GM12878 (cell line): Measurements from ENCODE around the gene ERC2. TPM values are rescaled to one million over a fixed set of nuclear protein-coding genes. Genes with fewer than 3 reads are reported as not detected.

Experiments
- ATAC-seq: fragments of 200-7000 bp; cut with Tn5 transposase; 3 replicates; pipeline ENCODE4 v1.9.1; 2020; ENCODE audit warnings: mild to moderate bottlenecking, moderate library complexity
- BruUV-seq: library from RNA; stranded (reverse); fragments of 400-500 nt; replicated peaks from 2 replicates; lab custom pipeline; 2021; lab: Mats Ljungman, UMichigan
- CTCF ChIA-PET: fragments of 300-600 bp; sonication (Branson Sonifier 250); formaldehyde crosslinking; extraction: SDS; loops from one replicate; lab custom pipeline; 2021; ENCODE audit warnings: inconsistent platforms; lab: Yijun Ruan, JAX
- POLR2A ChIA-PET: fragments of 350-600 bp; formaldehyde crosslinking; extraction: SDS; loops from one replicate; lab custom pipeline; 2021; ENCODE audit warnings: inconsistent platforms; lab: Charles Lee
- RAD21 ChIA-PET: fragments of 300-600 bp; sonication (Branson Sonifier 250); formaldehyde crosslinking; loops from one replicate; lab custom pipeline; 2023; ENCODE audit warnings: antibody characterized with exemption; ENCODE audit not compliant: unreplicated experiment; lab: Charles Lee
- SMC1A ChIA-PET: fragments of 300-600 bp; sonication (Branson Sonifier 250); formaldehyde crosslinking; loops from one replicate; lab custom pipeline; 2023; ENCODE audit not compliant: unreplicated experiment, uncharacterized antibody; lab: Charles Lee
- DNase-seq: peaks from one replicate; pipeline ENCODE4 v3.0.0-alpha.2; 2011; ENCODE audit warnings: low read depth, low spot score
- FAIRE-seq: peaks from 3 replicates; lab custom pipeline; 2011; peaks lifted over from hg19 to GRCh38; lab: Jason Lieb, UNC
- H2AFZ ChIP-seq: 2 replicates; pipeline ENCODE4 v1.6.0; 2011; ENCODE audit warnings: low read depth, low read length, control low read depth; ENCODE audit not compliant: control insufficient read depth
- H3K27ac ChIP-seq: 2 replicates; pipeline ENCODE4 v1.5.1; 2011; ENCODE audit warnings: control low read depth; ENCODE audit not compliant: control insufficient read depth, insufficient read depth
- H3K27me3 ChIP-seq, 2 experiments: replicated peaks in 1 of 2; 2 replicates each; pipeline versions ENCODE4 v1.6.0 to v1.6.1; 2011; ENCODE audit warnings: low read length in 1 of 2; ENCODE audit not compliant: control insufficient read depth in 2 of 2, insufficient read depth in 2 of 2
- H3K36me3 ChIP-seq, 2 experiments: 2 replicates each; pipeline ENCODE4 v1.5.1; 2011; ENCODE audit warnings: low read length in 1 of 2; ENCODE audit not compliant: control insufficient read depth in 2 of 2, insufficient read depth in 2 of 2
- H3K4me1 ChIP-seq: 2 replicates; pipeline ENCODE4 v1.6.1; 2011; ENCODE audit warnings: mild to moderate bottlenecking, low read length, moderate library complexity, mixed read lengths; ENCODE audit not compliant: control insufficient read depth, insufficient read depth
- H3K4me2 ChIP-seq: 2 replicates; pipeline ENCODE4 v1.6.0; 2011; ENCODE audit warnings: control low read depth; ENCODE audit not compliant: control insufficient read depth, insufficient read depth
- H3K4me3 ChIP-seq: fragments of 200-600 bp; sonication (generic); 2 replicates; pipeline ENCODE4 v1.5.1; 2016
- H3K79me2 ChIP-seq: 2 replicates; pipeline ENCODE4 v1.6.0; 2011; ENCODE audit warnings: low read length; ENCODE audit not compliant: control insufficient read depth, insufficient read depth
- H3K9ac ChIP-seq: 2 replicates; pipeline ENCODE4 v1.8.0; 2011; ENCODE audit warnings: low read length, control low read depth, mixed read lengths; ENCODE audit not compliant: control insufficient read depth, insufficient read depth
- H3K9me3 ChIP-seq: replicated peaks from 3 replicates; pipeline ENCODE4 v1.5.1; 2011; ENCODE audit warnings: mild to moderate bottlenecking, low read length; ENCODE audit not compliant: control insufficient read depth, insufficient read depth
- H4K20me1 ChIP-seq: 2 replicates; pipeline ENCODE4 v1.6.0; 2011; ENCODE audit not compliant: control insufficient read depth, insufficient read depth
- IRF3 ChIP-seq: fragments of 450-650 bp; IDR thresholded peaks from 2 replicates; pipeline ENCODE4 v1.6.1; 2014; ENCODE audit warnings: mild to moderate bottlenecking
- NFYB ChIP-seq: IDR thresholded peaks from 2 replicates; pipeline ENCODE4 v1.6.1; 2011; ENCODE audit warnings: low read depth, mild to moderate bottlenecking, low read length, improper control_type of control experiment, moderate library complexity; ENCODE audit not compliant: insufficient read depth
- PML ChIP-seq: IDR thresholded peaks from 2 replicates; pipeline ENCODE4 v1.6.1; 2012; ENCODE audit warnings: low read length, inconsistent platforms
- POLR2AphosphoS2 ChIP-seq: IDR thresholded peaks from 2 replicates; pipeline ENCODE4 v1.6.1; 2011; ENCODE audit warnings: low read depth, mild to moderate bottlenecking, low read length, improper control_type of control experiment, moderate library complexity
- POU2F2 ChIP-seq: IDR thresholded peaks from 3 replicates; pipeline ENCODE4 v1.6.1; 2011; ENCODE audit warnings: low read depth, mild to moderate bottlenecking, low read length, borderline replicate concordance
- STAT3 ChIP-seq: IDR thresholded peaks from 2 replicates; pipeline ENCODE4 v1.6.1; 2011; ENCODE audit warnings: low read depth, low read length, improper control_type of control experiment
- SUPT20H ChIP-seq: IDR thresholded peaks from 2 replicates; pipeline ENCODE4 v1.6.1; 2011; ENCODE audit warnings: low read depth, mild to moderate bottlenecking, low read length, moderate library complexity, borderline replicate concordance; ENCODE audit not compliant: control insufficient read depth
- YY1 ChIP-seq: IDR thresholded peaks from 2 replicates; pipeline ENCODE4 v1.6.1; 2011; ENCODE audit warnings: low read depth, mild to moderate bottlenecking, low read length
- WGBS: methylation state at CpG from one replicate; pipeline ENCODE4 v1.1.6; 2016; ENCODE audit warnings: low lambda C conversion rate; ENCODE audit not compliant: insufficient replicate concordance, insufficient coverage; ENCODE audit errors: missing lambda C conversion rate; 5-methylcytosine and 5-hydroxymethylcytosine counted together
- in situ Hi-C: fragments of 300-500 bp; cut with MboI; formaldehyde crosslinking; loops from 9 replicates; pipeline ENCODE4 v1.14.3; 2018; ENCODE audit warnings: mixed read lengths
- intact Hi-C: fragments of 100-400 bp; cut with micrococcal nuclease; formaldehyde crosslinking; loops from one replicate; pipeline ENCODE4 v1.14.2; 2022; ENCODE audit not compliant: unreplicated experiment
- polyA plus RNA-seq, 11 experiments: library from polyadenylated mRNA; depleted of rRNA in 4 of 11; unstranded in 6 of 11; stranded (reverse) in 5 of 11; fragments of >200 nt; fragmentation: Nextera tagmentation in 4 of 11; fragmentation: Illumina TruSeq in 1 of 11; extraction: Ambion mirVana in 4 of 11; extraction: Trizol in 1 of 11; gene quantifications; 1 replicate in 1 of 11; 2 replicates in 10 of 11; pipeline versions ENCODE4 v1.2.1 to v1.2.3, GENCODE V29; 2011 to 2016; ENCODE audit warnings: inconsistent platforms in 2 of 11, missing spikeins in 2 of 11, low read depth in 1 of 11
- total RNA-seq, 4 experiments: library from RNA; depleted of rRNA in 3 of 4; stranded (reverse); fragments of >200 nt in 3 of 4; fragmentation: Illumina TruSeq in 1 of 4; extraction: Trizol in 1 of 4; gene quantifications; 2 replicates each; pipeline versions ENCODE4 v1.2.1 to v1.2.3, GENCODE V29; 2013 to 2021

Gene ERC2
- total and polyA plus RNA-seq, 10 of the 15 experiments (the other 5 are each of a cell fraction or from before 2014, with no cell fraction given), result 0.06 to 1.4 (median 0.12) TPM; not detected in 3

GRCh38 chr3:56295161-56295560 is 173.1 kb downstream of the ERC2 start (continued):
- no peak for TF ChIP-seq IRF3

- H3K4me1 ChIP-seq, result peaks cover 13% of the 10 kb centered on the region
- CTCF ChIA-PET, result interaction anchor here (1.4 kb wide), 1 partner anchor 9 kb away, joined by 3 read pairs; no protein-coding TSS in a partner anchor
- H3K4me3 ChIP-seq, result no peak overlapping the region
- no peak overlapping the region for H3K4me2 ChIP-seq
- H3K36me3 ChIP-seq, result no peaks in the 10 kb centered on the region
- 0% methylated on average over 1 of the region's 1 CpG for WGBS
- no peak for FAIRE-seq
- SMC1A ChIA-PET, result no interaction called here
- RAD21 ChIA-PET, result no interaction called here
- POLR2A ChIA-PET, result no interaction called here
- no peaks in the 10 kb centered on the region; the same call in 2 of the 3 replicates for H3K9me3 ChIP-seq
- H3K27me3 ChIP-seq, result no peaks in the 10 kb centered on the region
- intact Hi-C loops, result no loop called here
- TF ChIP-seq POLR2AphosphoS2, result no peak
- TF ChIP-seq, all 136 proteins: peak for 0
- Histone ChIP-seq H3K79me2 (no peaks in the 10 kb centered on the region), H2AFZ (no peak overlapping the region), H3K27ac (no peak overlapping the region), H4K20me1 (no peaks in the 10 kb centered on the region), H3K9ac (no peak overlapping the region)
- no peak for ATAC-seq
- DNase-seq, result no peak
- BruUV-seq, result no TSS peak
- in situ Hi-C loops, result no loop called here
Observed at GRCh38 chr3:56294286-56294685, 174.0 kb downstream of the ERC2 start.

- POLR2A ChIA-PET, result no interaction called here
- Histone ChIP-seq H3K9ac (no peak overlapping the region), H3K27ac (no peak overlapping the region), H3K4me2 (no peak overlapping the region), H4K20me1 (no peaks in the 10 kb centered on the region), H3K27me3 (no peaks in the 10 kb centered on the region), H3K36me3 (no peaks in the 10 kb centered on the region), H3K79me2 (no peaks in the 10 kb centered on the region), H2AFZ (no peak overlapping the region), H3K4me1 (peaks cover 13% of the 10 kb centered on the region), H3K4me3 (no peak overlapping the region), H3K9me3 (no peaks in the 10 kb centered on the region)
- RAD21 ChIA-PET, result interaction anchor here (0.7 kb wide), 1 partner anchor 1605 kb away, joined by 3 read pairs; no protein-coding TSS in a partner anchor
- SMC1A ChIA-PET, result interaction anchor here (0.7 to 1.1 kb wide), 2 partner anchors 11 to 17 kb away, joined by 3 to 4 read pairs; no protein-coding TSS in a partner anchor
- BruUV-seq, result no TSS peak
- TF ChIP-seq SUPT20H (no peak), PML (no peak), STAT3 (no peak), YY1 (0 out of 2 replicates have a peak, but pooled peaks have one; percentile 21), POU2F2 (peak; percentile 82; the same call in 2 of the 3 replicates), NFYB (no peak)
- CTCF ChIA-PET, result interaction anchor here (1.1 to 1.4 kb wide), 2 partner anchors 11 to 39 kb away, joined by 3 to 7 read pairs; no protein-coding TSS in a partner anchor
- no peak for FAIRE-seq
- 14% methylated on average over 3 of the region's 3 CpGs for WGBS
- DNase-seq, result no peak
- ATAC-seq, result no peak; the same call in 2 of the 3 replicates
- intact Hi-C loops (no loop called here), in situ Hi-C loops (no loop called here)
Observed at GRCh38 chr3:56291953-56292352, 176.3 kb downstream of the ERC2 start.
